Activated naive CD4-positive, alpha-beta T cell treated with Interleukin-2 at 50 U/mL for 16 hours (primary cell): ENCODE results near the gene HDDC2.
A peak's percentile ranks its signal among the peaks of the same experiment; 100 is the strongest.
"Not testable (repeated sequence)": the region's sequence is repeated elsewhere in the genome, so short reads cannot be mapped to it uniquely, and the experiment has no call there.

ENCODE experiments used
- DNase-seq: peaks from one replicate; pipeline ENCODE4 v3.0.0-alpha.2; 2020

HDDC2 gene

DNA sequence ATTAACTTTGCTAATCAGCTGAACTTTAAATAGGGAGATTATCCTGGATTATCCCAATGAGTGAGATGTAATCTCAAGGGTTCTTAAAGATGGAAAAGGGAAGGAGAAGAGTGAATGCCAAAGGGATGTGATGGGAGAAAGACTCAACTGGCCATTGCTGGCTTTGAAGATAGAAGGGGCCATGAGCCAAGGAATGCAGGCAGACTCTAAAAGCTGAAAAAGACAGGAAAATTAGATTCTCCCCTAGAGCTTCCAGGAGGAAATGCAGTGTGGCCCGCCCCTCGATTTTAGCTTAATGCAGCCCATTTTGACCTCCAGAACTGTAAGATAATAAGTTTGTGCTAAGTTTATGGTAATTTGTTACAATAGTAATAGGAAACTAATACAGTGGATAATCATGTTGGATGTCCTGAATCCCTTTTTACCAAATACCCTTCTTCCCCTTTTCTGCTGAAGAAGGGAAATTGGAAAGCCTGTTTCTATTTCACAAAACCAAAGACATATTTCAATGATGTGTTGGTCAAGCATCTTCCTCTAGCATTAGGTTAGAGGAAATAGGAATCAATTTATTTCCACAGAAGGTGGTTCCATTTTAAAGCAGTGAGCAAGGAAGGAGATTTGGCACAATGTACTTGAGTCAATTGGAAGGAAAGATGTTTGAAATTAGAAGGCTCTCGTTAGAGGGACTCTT lies 3.3 kb upstream of the HDDC2 start:
- no peak for DNase-seq

DNA sequence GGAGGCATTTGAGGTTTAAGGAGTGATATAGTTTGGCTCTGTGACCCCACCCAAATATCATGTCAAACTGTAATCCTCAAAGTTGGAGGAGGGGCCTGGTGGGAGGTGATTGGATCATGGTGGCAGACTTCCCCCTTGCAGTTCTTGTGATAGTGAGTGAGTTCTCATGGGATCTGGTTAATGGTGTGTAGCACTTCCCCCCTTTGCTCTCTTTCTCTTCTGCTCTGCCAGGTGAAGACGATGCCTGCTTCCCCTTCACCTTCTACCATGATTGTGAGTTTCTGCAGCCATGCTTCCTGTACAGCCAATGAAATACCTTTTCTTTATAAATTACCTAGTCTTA lies 1.7 kb upstream of the HDDC2 start:
- no peak for DNase-seq

GRCh38 chr6:125302840-125303511 lies 1.2 kb upstream of the HDDC2 start:
- DNase-seq = no peak

DNA sequence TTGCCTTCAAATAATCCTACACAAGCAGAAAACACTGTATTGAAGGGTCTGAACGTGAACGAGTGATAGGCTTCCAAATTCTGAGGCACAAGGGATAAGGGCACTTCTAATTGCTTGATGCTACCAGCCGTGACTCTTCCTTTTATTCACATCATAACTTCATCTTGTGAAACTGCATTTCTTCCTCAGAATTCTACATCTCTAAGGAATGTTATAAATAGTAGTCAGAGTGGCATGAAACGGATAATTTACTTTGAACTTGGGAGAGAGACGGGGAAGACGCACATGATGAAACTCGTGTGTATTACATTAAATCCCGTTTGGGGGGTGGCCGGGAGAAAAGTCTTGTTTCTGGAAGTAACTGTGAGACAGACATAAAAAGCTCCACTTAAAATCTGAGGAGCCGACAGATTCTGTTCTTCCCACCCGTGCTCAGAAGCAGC lies 754 bp downstream of the HDDC2 start:
- no peak for DNase-seq

- peak; percentile 10 for DNase-seq
These were observed 2.5 kb downstream of the HDDC2 start for GRCh38 chr6:125299257-125299656.

- DNase-seq = no peak
These were observed 5.3 kb downstream of the HDDC2 start for GRCh38 chr6:125296471-125296870.

GRCh38 chr6:125294925-125295324 lies 6.8 kb downstream of the HDDC2 start:
- no peak for DNase-seq

DNA sequence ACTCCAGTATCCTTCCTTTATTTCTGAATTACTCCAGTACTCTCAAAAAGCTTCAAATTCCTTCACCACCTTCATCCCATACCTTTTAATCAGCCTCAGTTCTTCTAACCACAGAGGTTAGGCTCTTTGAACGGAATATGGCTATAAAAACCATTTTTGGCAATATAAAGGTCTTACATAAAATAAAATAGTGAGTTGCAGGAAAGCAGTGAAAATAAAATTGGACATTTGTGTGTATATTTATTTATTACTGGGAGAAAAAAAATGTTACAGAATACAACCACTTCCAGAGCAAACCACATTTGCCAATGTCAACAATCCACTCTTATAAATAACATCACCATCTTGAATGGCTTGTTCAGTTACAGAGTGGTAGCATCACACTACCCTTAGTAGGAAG lies 7.7 kb downstream of the HDDC2 start:
- no peak for DNase-seq

DNA sequence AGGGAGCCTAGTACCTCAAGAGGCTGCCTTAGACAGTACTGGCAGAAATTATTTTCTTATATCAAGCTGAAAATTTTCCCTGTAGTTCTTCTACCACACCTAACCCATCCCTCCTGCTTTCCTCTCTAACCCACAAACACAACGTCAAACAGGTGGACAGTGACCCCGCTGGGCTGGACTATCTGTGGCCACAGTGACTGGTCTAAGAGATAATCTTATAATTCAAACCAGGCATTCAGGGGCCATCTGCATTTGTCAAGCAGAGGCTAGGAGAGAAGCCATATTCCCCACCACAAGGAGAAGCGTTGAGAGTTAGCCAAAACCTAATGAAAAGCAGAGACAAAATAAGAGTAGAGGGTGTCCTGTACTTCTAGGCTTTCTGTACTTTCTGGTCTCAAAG lies 8.2 kb downstream of the HDDC2 start:
- DNase-seq = no peak

- DNase-seq = no peak
These were observed 14.0 kb downstream of the HDDC2 start for GRCh38 chr6:125287718-125288117.

- no peak for DNase-seq
These were observed 15.8 kb downstream of the HDDC2 start for GRCh38 chr6:125285936-125286335.

DNA sequence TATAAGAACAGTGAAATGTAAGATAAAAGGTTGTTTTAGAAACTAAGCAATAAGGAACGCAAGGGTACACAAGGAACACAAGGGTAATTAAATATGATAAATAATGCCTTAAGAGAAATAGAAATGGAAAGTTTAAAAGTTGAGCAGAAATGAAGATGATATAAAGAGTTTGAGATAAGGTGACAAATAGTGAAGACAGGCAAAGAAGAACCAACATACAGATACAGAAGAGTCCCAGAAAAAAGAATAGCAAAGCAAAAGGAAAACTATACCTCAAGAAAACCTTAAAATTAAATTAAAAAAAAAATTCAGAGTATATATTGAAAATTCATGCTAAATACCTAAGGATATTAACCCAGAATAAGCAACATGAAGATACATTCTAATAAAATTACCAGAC lies 16.4 kb downstream of the HDDC2 start:
- no peak for DNase-seq

DNA sequence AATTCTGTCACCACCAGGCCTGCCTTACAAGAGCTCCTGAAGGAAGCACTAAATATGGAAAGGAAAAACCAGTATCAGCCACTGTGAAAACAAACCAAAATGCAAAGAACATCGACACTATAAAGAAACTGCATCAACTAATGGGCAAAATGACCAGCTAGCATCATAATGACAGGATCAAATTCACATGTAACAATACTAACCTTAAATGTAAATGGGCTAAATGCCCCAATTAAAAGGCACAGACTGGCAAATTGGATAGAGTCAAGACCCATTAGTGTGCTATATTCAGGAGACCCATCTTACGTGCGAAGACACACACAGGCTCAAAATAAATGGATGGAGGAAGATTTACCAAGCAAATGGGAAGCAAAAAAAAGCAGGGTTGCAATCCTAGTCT lies 19.3 kb downstream of the HDDC2 start:
- not testable (repeated sequence) for DNase-seq

- DNase-seq = not testable (repeated sequence)
These were observed 21.3 kb downstream of the HDDC2 start for GRCh38 chr6:125280370-125281035.

- DNase-seq = no peak
These were observed 21.8 kb downstream of the HDDC2 start for GRCh38 chr6:125279961-125280360.

GRCh38 chr6:125277838-125278237 lies 23.9 kb downstream of the HDDC2 start:
- no peak for DNase-seq

DNA sequence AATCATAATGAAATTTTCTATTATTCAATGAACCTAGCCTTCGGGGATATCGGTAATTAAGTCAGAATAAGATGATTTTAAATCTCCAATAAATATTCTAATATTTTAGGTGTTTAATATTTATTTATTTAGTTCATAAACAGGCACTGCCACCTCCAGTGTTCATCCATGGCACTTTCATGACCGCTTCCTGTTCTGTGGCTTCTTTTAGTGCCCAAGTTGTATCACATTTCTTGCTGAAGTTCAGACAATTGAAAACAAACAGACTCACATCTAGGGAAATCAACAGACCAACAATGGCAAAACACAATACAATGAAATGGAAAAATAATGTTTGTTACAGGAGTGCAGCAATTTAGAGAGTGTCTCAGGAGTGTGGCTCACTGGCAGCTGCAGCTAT lies 26.0 kb downstream of the HDDC2 start:
- DNase-seq = no peak

DNA sequence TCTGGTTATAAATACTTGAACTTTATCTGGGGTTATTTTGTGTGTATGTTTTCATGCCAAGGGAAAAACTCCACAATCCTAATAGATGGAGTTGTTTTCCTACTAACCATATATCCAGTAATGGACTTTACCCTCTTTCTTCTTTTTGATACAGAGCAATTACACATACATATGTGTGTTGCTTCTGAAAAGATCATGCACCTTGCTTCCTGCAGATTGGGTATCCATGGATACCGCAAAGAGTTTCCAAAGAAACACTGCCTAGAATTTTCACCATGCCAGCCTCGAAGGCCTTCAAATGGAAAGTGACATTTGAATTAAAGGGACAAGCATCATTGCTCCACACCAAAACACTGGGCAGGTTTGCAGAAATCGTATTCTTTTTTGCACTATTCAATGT lies 26.8 kb downstream of the HDDC2 start:
- DNase-seq = no peak

GRCh38 chr6:125273965-125274364 lies 27.8 kb downstream of the HDDC2 start:
- DNase-seq = no peak

GRCh38 chr6:125273251-125273650 lies 28.5 kb downstream of the HDDC2 start:
- no peak for DNase-seq

DNA sequence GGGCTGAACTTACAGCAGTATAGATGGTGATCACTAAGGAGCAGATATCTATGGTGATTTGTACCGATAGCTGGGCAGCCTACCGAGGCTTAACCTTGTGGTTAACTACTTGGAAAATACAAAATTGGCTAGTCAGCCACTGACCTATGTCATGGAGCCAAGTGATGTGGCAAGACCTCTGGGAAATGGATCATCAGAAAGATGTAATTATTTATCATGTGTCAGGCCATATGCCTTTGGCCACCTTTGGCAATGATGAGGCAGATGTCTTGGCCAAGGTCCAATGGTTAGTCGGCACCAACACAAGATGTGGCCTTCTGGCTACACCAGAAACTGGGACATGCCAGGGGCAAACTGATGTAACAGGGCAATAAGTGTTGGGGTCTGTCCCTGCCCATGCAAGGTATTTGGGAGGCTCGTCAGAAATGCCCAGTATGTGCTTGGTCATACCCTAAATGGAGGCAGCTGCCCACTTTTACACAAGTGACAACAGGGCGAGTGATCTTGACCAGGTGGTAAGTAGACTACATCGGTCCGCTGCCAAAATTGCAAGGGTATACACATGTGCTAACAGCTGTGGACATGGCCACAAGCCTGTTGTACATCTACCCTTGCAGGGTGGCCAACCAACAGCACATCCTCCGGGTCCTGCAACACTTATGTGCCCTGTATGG lies 30.1 kb downstream of the HDDC2 start:
- no peak for DNase-seq

DNA sequence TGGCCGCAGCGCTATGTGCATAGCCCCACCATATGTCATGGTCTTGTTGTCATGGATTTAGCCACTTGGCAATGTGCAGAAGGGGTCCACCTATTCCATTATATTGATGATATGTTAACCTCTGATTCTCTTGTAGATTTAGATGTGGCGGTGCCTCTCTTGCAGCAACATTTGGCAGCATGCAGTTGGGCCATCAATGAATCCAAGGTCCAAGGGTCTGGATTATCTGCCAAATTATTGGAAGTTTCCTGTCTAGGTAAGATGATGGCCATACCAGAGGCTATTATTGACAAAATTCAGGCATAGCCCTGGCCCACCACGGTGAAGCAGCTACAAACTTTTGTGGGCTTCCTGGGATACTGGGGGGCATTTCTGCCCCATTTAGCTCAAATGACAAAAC lies 31.4 kb downstream of the HDDC2 start:
- no peak for DNase-seq

DNA sequence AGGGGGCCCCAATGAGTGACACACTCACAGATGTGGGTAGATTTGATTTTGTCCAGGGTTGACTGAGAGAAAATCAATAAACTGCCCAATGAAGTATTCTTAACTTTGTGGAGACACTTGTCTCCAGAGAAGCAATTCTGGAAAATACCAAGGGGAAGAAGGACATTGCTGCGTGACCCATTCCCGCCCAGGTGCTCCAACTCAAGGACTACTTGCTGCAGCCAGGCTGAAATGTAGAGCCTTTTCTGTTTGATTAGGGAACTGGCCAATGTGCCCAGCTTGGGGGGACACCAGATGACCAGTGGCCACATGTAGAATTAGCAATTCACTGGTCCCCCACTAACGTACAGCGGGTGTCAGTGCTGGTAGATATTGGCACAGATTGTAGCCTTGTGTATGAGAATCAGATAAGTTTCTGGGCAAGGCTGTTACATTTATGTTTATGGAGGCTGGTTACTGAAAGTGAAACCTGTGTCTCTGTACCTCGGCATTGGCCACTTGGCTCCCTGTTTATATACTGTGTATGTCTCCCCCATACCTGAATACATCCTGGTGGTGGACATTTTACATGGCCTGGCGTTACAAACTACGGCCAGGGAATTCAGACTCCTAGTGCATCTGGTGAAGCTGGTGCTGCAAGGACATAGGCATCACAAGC lies 32.3 kb downstream of the HDDC2 start:
- no peak for DNase-seq
